Activated CD4-positive, alpha-beta T cell treated with anti-CD3 and anti-CD28 coated beads for 24 hours (primary cell): ENCODE results near the gene SGPL1.

Experiments used
- DNase-seq, 2 donors: peaks; one replicate each; pipeline ENCODE4 v3.0.0-alpha.2; 2020; ENCODE audit warnings: low read depth in 2 of 2

SGPL1 gene

DNA sequence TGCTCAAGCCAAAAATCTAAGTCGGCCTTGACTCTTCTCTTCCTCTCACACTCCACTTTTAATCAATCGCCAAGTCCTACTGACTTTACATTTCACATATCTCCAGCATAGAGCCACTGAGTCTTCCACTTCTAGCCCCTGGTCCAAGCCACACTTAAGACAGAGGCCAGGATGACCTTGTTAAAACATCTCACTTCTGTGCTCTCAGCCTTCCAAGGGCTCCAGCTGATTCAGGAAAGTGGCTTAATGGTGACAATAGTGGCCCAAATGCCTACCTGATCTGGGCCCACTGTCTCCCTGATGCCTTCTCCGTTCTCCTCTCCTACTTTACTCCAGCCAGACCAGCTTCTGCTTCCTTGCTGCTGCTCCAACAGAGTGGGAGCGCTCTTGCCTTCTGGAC, 35.0 kb upstream of the SGPL1 start:
- no peak for DNase-seq

DNA sequence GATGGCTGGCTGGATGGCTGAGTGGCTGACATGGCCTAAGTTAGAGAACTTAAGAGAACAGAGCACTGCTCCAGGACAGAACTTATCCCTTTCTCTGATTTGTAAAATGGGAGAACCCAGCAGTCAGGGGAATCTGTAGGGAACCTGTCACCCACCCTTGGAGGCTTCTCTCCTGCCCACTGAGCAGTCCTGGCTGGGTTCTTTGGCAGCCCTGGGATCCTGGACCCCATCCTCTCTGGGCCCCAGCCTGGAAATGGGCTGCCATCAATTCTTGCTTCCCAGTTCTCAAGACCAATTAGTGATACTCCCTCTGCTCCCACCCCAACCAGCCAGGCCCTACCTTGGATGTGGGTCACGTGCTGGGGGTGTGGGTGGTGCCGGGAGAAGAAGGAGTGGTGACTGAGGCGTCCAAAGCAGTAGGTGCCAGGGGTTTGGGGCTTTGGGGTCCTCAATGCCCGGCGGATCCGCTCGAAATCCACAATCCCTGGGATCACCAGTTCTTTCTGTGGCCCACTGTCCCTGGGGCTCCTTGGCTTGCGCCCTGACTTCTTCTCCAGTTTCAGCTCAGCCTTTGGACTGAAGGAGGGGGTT, 34.2 kb upstream of the SGPL1 start:
- no peak for DNase-seq

DNA sequence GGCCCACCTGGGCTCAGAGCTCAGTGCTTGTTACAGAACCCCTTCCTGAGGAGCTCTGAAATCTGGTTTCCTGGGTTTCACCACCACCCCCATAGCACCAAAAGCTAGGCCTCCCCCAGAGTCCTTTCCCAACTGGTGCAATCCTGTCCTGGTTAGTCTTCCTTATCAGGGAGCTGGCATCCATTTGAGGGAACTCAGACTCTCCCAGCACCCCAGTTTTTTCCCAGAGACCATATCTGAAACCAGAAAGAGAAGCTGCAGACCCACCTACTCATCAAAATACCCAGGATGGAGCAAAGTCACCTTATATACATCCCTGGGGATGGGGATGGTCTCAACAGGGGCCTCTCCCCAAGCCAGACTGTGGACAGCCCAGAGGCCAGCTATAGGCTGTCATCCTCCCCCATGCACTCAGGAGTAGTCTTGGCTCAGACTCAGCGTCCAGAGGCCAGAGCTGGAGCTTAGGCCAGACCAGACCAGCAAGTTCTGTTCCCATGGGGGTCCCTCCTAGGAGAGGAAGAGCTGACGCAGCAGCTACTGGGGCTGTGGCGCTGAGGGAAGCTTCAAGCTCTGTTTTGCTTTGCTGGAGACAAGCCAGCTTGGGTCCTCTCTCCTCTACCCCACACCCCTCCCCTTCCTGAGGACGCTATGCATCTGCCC, 33.5 kb upstream of the SGPL1 start:
- no peak for DNase-seq

DNA sequence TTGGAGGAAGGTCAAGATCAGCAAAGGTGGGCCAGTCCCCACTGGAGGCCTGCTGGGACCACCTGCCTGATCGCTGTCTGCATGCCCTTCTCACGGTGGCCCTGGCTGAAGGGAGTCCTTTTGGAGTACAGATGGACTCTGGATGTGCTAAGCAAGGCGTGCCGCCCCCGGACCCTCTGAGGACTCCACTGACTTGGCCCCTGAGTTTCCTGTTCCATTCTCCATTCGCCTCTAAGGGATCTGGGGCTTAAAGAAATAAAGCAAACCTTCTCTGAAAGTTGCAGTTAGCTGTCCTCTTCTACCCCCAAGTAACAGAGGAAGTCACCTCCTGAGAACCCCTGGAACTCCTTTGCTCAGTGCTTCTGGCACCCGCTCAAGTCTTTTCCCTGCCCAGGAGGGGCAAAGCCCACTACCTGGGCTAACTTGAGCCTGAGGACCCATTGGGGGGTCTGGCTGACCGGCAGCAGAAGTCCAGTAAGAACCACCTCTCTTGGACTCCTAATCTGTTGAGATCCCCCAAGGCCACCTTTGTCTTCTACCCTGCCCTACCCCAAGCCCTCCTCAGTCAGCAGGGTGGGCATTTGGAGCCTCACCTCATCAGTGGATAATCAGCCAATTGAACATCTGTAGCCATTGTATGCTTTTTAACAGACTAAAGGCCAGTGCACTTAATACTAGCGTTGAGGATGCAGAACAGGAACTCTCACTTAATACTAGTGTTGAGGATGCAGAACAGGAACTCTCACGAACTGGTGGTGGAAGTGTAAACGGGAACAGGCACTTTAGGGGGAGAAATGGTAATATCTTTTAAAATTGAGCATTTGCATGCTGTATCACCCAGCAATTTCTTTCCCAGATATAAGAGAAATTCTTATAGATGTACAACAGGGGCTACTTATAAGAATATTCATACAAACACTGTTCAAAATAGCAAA, 32.7 kb upstream of the SGPL1 start:
- no peak for DNase-seq

DNA sequence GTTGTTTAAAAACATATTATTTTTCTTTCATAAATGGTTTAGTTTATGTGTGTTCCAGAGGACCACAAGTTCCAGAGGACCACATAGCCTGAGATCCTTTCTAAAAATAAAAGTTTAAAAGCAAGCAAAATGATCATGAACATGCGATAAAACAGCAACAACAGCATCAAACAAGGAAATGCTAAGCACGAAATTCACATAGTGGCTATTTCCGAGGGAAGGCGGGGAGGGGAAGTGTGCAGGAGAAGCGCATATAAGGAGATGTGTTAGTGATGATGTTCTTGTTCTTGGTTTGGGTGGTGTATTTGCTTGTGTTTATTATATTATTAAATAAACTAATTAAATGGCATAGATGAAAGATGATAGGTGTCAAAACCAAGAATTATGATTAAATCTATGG, 31.7 kb upstream of the SGPL1 start:
- DNase-seq: no peak

DNA sequence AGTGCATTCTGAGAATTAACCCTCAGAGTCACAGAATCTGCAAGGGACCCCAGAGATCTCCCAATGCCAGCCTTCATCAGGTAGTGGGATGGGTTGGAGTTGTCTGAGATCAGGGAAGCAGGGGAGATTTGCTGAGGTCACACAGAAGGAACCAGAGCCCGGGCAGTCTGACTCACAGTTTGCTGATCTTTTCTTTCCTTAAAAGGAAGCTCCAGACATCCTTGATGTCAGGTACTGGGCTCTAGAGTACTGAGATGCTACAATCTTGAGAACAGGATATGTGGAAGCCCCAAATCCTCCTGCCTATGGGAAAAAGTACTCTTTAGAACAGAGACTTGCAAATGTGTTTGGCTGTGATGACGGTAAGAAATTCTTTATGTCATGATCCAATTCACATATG, 31.3 kb upstream of the SGPL1 start:
- DNase-seq: no peak

DNA sequence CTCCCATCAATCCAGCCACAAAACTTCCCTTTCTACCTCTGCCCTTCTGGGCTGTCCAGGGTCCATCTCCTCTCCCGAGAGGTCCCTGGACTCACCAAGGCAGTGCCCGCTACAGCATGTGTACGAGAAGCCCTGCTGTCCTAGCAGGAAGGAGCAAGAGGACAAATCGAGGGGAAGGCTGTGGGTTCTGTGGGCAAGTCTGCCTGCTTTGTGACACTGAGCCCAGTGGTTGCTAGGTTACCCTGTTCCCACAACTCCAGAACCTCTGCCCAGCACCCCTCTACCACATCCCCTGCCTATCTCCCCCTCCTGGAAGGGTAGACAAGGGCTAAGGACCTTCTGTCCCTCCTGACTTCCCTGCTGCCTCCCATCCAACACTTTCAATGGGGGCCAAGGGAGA, 30.6 kb upstream of the SGPL1 start, which contains the start of gene TBATA:
Gene TBATA, minus strand, starts transcription at position 188 of the 400 bp plus-strand sequence. CDS start 1,998 bp downstream, outside the sequence.
- no peak for DNase-seq

DNA sequence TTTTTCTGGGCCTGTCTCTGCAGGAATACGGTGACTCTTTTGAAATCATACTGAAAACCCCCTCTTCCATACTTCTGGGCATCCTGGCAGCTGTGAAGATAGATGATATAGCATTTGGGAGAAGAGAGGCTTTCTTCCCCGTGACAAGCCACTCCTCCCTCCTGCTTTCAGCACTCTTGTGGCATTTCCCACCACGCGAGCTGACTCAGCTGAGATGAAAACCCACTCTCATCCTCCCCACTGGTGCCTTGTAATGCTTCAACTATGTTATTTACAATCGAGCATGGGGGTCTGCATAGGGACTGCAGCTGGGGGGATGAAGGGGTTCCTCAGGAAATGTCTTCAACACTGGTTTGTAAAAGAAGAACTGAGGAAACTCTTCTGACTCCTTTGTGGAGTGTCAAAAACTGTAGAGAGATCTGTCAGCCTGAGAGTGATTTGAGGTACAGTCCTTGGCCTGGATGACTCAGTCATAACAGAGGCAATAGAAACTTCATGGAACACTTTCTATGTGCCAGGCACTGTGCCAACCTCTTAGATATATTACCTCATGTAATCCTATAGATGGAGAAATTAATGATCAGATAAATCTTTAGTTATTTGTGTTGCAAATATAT, 28.8 kb upstream of the SGPL1 start:
- no peak for DNase-seq

DNA sequence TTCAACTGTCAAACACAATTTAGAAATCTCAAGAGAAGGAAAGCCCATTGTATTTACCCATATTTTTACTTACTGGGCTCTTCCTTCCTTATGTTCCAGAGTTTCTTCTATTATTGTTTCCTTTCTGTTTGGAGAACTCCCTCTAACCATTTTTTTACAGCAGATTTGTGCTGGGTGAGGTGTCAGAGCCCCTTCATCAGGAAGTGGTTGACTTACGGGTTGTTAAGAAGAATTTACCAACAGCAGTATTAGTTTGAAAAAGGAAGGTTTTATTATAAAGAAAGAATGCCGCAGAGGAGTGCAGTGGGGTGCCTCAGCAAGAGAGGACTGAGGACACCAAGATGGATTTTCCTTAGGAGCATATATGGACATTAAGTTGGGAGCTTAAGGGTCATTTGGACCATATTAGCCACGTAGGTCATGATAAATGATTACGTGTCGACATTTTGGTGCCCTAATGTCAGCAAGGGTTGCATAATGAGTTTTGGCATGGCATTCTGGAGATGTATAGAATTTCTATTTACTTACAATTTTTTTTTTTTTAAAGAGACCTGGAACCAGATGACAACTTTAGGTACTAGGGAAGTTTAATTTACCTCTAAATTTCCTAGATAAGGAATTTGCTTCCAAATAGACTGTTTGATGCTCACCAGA, 24.2 kb upstream of the SGPL1 start:
- DNase-seq: no peak

DNA sequence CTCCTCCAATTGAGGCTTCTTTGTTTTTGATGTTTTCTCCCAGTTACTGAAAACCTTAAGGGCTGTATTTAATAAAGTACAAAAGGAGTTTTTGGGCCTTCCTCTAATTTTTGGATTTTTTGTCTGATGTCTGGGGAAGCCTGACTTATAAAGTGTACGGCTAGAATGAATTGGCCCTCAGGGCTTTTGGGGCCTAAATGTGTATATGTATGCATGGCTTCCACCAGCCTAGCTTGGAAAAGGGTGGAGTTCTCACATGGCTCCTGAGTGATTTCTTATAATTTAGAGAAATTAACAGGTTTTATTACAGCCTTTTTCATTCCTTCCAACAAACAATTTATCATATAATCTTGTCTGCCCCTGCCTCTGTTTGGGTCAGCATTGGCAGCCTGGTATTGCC, 20.1 kb upstream of the SGPL1 start:
- no peak for DNase-seq

DNA sequence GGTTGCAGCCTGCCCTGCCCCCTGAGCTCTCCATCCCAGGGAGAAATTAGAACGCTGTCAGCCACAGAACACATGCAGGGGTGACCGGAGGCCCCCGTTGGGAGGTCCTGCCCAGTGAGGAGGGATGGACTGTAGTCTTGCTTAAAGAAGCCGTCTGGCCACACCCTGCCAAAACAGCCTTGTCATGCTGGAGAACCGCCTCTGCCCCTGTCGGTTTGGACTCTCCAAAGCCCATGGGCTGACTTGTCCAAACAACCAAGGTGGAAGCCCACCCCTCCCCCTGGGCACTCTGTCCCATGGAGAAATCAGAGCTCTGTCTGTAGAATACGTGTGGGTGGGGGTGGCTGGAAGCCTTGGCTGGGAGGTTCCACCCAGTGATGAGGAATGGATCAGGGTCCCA, 17.9 kb upstream of the SGPL1 start:
- no peak for DNase-seq

DNA sequence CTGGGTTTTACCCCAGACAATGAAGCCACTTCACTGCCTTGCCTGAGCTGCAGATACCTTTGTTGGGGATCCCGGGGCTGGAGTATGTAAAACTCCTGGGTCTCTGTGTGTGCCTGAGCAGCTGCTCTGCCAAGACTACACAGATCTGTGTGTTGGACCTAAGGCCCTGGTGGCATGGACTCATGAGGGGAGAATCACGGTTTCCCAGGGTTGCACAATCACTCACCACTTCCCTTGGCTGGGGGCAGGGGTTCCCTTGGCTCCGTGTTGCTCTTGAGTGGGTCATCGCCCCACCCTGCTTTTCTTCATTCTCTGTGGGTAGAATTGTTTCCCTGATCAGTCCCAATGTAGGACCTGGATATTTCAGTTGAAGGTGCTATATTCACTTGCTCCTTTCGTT, 16.6 kb upstream of the SGPL1 start:
- no peak for DNase-seq

DNA sequence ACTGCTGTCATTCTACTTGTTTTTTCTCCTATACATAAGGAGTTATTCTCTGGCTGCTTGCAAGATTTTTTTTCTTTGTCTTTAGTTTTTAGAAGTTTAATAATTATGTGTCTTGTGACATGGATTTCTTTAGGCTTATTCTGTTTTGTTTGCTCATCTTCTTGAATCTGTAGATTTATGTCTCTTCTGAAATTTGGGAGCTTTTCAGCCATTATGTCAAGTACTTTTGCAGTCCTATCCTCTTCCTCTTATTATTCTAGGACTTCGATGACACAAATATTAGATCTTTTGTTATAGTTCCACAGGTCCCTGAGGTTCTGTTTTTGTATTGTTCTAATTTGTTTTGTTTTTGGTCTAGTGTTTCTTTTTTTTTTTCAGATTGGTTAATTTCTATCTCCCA, 13.9 kb upstream of the SGPL1 start:
- DNase-seq: no peak

DNA sequence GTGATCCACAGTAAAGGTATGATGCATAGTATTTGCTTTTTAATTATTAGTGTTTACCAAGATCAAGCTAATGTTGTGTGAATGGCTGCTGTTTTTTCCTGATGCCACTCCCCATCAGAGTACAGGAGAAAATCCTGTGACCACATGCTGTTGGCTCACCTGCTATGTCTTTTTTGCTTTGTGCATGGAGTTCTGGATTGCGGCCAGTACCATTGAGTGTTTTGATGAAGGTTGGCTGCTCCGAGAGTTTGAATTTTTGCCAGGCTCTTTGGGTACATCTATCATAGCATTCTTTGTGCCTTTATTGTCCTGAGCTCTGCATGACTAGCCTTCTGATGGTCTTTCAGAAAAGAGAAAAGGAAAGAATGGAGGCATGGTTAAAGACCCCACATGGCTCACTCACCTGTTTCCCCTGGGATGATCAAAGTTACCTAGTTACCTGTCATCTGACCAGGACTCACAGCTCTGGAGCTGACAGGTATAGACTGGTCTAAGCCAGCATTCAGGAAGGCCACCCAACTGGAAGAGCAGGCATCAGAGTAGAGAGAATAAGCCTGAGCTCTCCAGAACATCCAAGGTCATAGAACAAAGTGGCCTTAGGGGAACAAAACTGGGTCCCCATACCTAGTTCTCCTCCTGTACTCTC, 11.8 kb upstream of the SGPL1 start:
- DNase-seq: no peak

DNA sequence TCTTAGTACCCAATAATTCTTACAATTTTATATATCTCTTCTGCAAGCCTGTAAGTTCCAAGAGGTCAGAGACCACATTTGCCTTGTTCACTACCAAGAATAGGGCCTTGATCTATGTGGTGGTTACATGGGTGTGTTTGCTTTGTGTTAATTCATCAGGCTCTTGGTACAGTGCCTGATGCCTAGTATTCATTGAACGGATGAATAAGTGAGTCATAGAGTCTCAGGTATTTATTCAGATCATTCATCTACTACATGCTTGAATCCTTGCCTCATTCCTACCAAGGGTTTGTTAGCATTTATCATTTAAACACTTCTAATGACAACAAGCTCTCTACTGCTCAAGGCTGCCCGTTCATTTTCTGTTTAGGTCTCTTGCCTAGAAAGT, 11.3 kb upstream of the SGPL1 start:
- no peak for DNase-seq

DNA sequence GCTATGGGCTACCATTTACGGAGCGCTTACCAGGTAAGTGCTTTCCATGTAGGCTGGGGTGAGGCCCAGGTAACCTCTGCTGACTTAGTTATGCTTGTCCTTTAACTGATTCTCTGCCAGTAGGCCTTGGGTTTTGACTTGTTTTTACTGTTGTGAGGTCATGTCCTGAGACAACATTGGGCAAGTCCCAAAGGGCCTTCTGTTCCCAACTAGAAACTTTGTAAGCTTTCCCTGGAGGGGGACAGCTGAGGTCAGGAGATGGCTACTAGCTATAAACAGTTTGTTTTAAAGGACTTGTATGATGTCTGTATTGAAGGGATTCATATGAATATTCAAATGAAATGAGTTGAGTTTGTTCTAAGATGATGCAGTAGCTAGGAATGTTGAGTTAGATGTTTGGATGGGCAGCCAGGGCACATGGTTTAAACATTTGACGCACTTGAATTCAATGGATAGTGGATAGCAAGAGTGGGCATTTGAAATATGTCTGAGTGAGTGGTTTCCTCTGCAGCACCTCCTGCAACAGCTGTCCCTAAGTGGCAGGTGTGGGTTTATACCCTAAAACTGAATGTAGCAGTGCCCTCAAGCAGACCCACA, 10.0 kb upstream of the SGPL1 start:
- DNase-seq: no peak

DNA sequence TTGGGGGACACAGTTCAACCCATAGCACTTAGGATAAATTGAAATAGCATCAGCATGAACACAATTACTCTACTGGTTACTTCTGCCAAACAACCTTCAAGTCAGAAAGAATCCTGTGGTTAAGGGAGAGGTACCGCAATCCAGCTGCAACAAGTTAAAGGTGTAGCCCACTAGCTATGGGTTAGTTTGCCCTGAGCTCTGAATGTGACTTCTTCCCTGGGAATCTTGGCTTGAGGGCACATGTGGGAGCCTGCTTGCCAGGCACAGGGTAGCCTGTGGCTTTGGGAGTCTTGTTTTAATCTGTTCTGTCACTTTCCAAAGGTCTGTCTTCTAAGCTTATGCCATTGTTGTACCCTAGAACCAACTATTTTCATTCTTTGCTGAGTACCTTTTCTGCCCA, 8.9 kb upstream of the SGPL1 start:
- no peak for DNase-seq

DNA sequence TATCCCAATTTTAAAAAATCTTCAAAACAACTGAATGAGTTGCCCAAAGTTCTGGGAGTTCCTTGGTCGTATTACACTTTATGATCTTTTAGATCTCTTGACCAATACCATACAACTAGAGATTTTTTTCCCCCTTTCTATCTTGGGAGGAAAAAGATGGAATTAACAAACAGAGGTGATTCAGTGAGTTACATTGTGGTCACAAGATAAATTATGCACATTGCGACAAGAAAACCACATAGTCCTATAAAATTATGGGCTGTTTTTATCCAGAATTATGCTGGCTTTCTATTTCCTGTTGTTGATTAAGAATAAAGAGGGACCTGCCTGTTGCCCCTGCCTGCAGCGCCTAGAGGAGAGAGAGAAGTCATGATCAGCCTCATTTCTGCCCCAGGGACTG, 8.2 kb upstream of the SGPL1 start:
- no peak for DNase-seq

DNA sequence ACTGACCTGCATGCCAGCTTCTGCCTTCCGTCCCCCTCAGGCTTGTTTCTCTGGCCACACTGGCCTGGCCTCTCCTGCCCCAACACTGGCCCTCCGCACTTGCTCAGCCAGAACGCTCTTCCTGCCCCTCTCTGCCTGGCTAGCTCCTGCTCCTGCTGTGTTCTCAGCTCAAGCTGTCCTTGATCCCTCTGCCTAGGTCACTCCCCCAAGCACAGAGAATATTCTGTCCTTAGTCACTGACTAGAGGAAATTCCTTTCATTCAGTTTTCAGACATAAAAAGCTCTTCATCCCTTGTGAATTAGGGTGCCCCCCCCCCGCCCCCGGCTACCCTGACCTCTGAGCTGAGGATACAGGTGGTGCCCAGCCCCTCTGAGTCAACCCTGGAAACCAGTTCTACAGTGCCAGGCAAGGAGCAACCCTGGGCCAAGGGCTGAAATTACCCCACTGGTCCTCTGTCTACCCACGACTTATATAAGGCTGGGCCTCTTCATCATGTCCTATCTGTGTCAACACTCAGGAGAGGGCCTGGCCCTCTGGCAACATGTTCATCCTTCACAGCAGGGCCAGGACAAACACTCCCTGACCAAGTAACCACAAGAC, 6.6 kb upstream of the SGPL1 start:
- no peak for DNase-seq

DNA sequence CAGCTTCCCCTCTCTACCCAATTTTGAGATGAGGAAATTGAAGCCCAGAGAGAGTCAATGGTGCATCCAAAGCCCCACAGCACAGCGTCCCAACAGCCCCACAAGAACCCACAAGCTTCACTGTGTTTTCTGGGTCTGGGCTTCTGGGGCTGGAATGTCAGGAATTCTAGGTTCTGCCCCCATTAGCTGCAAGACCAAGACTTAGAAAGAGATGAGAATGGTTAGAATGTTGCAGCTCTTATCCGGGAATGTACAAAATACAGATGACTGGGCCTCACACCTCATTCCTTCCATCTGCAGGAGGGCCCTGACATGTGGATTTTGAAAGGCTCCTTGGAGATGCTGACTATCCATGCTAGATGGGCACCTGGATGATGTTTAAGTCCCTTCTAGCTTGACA, 6.0 kb upstream of the SGPL1 start:
- DNase-seq: no peak

DNA sequence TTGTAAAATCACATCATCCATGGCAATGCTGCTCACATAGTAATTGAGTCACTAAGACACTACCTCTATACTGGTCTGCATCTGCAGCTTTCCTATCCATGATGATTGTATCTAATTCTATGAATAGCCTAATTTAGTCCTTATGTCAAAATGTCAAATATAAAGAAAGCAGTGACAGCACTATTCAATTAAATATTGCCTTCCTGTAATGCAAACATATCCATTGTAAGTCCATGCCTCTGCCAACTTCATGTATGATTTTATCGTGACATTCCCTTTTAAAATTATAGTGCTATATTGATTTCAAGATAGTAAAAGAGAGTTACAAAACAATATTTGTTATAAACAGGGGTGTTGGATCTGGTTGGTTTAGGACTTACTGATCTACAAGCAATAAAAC, 4.8 kb upstream of the SGPL1 start:
- no peak for DNase-seq
